CD8-positive, alpha-beta memory T cell (primary cell): ENCODE data around the gene KIF2C. TPM values are rescaled to one million over a fixed set of nuclear protein-coding genes. Genes with fewer than 3 reads are reported as not detected.
A peak's percentile ranks its signal among the peaks of the same experiment; 100 is the strongest.

Experiments used
- CTCF ChIA-PET: fragments of 350-600 bp; sonication (Branson Sonifier 250); formaldehyde crosslinking; loops from one replicate; lab custom pipeline; 2021; ENCODE audit warnings: antibody characterized with exemption; lab: Charles Lee
- POLR2A ChIA-PET: fragments of 350-600 bp; sonication (Branson Sonifier 250); formaldehyde crosslinking; loops from one replicate; lab custom pipeline; 2021; ENCODE audit warnings: antibody characterized with exemption; lab: Charles Lee
- DNase-seq, 5 donors: peaks; one replicate each; pipeline versions ENCODE4 v3.0.0 to v3.0.0-alpha.2; 2020 to 2022; ENCODE audit warnings: mixed read lengths in 1 of 5
- H3K27ac ChIP-seq: one replicate; pipeline ENCODE4 v1.7.0; 2013; ENCODE audit warnings: low read depth, mild to moderate bottlenecking, low read length, moderate library complexity
- H3K27me3 ChIP-seq: 2 replicates; pipeline ENCODE4 v1.7.0; 2013; ENCODE audit warnings: low read length, mild to moderate bottlenecking; ENCODE audit not compliant: insufficient read depth, poor library complexity, severe bottlenecking
- H3K36me3 ChIP-seq: 2 replicates; pipeline ENCODE4 v1.7.0; 2013; ENCODE audit warnings: mild to moderate bottlenecking, low read length, moderate library complexity; ENCODE audit not compliant: insufficient read depth
- H3K4me1 ChIP-seq: 2 replicates; pipeline ENCODE4 v1.7.0; 2013; ENCODE audit warnings: mild to moderate bottlenecking, low read length, moderate library complexity; ENCODE audit not compliant: insufficient read depth
- H3K4me3 ChIP-seq: 2 replicates; pipeline ENCODE4 v1.7.0; 2013; ENCODE audit warnings: mild to moderate bottlenecking, low read length
- H3K9me3 ChIP-seq: 2 replicates; pipeline ENCODE4 v1.7.0; 2013; ENCODE audit warnings: mild to moderate bottlenecking, low read length
- H3K27ac Mint-ChIP-seq, 8 donors: one replicate each; pipeline ENCODE4 v1.8.0; 2020 to 2021; ENCODE audit warnings: mixed read lengths in 8 of 8, mild to moderate bottlenecking in 6 of 8, inconsistent platforms in 3 of 8, moderate library complexity in 3 of 8
- H3K27me3 Mint-ChIP-seq, 2 donors: one replicate each; pipeline ENCODE4 v1.8.0; 2020 to 2021; ENCODE audit warnings: mixed read lengths in 2 of 2, mild to moderate bottlenecking in 1 of 2, moderate library complexity in 1 of 2
- H3K36me3 Mint-ChIP-seq, 3 donors: one replicate each; pipeline ENCODE4 v1.8.0; 2020 to 2021; ENCODE audit warnings: mixed read lengths in 3 of 3, inconsistent platforms in 1 of 3, mild to moderate bottlenecking in 1 of 3
- H3K4me1 Mint-ChIP-seq, 3 donors: one replicate each; pipeline ENCODE4 v1.8.0; 2020 to 2021; ENCODE audit warnings: mixed read lengths in 3 of 3, inconsistent platforms in 1 of 3, mild to moderate bottlenecking in 1 of 3
- H3K4me3 Mint-ChIP-seq, 7 donors: one replicate each; pipeline ENCODE4 v1.8.0; 2020 to 2021; ENCODE audit warnings: mixed read lengths in 7 of 7, mild to moderate bottlenecking in 6 of 7, moderate library complexity in 4 of 7, inconsistent platforms in 2 of 7
- H3K9me3 Mint-ChIP-seq, 5 donors: one replicate each; pipeline ENCODE4 v1.8.0; 2020 to 2022; ENCODE audit warnings: mixed read lengths in 5 of 5, mild to moderate bottlenecking in 3 of 5, moderate library complexity in 2 of 5, inconsistent platforms in 1 of 5
- polyA plus RNA-seq: library from polyadenylated mRNA; unstranded; fragments of 300-500 nt; fragmentation: Illumina TruSeq; gene quantifications from one replicate; pipeline ENCODE4 v1.2.3, GENCODE V29; 2021
- total RNA-seq, 2 experiments: library from RNA; stranded (reverse); gene quantifications; one replicate each; pipeline ENCODE4 v1.2.3, GENCODE V29; 2021

KIF2C gene
- total and polyA plus RNA-seq, 3 experiments from 2014 or later = 0.61 to 41.4 (median 40.4) TPM

DNA sequence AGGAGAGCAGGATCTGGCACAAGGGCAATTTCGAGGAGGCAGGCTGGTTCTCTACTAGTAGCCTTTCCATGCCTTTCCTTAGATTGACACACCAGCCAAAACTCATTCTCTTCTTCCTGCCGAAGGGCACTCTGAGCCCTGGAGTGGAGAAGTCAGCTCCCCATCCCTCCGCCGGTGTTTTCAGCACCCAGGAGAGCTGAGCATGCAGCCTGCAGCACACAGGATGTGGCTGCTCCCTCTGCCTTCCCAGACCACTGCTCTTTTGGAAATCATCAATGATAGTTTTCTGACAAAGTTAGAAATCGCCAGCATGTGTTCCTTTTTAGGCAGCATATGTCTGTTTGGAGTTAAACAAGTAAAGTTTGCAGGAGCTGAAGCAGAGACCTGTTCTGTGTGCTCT lies 20.3 kb upstream of the KIF2C start:
- Mint-ChIP-seq H3K36me3 (no peaks in the 10 kb centered on the region), H3K27ac (peak overlapping the region in 3 of 8 donors; percentile 27 to 86 (median 71)), H3K4me3 (peak overlapping the region in 1 of 7 donors; percentile 68), H3K4me1 (peaks cover 61 to 80% (median 77%) of the 10 kb centered on the region in 3 donors), H3K9me3 (no peaks in the 10 kb centered on the region), H3K27me3 (no peaks in the 10 kb centered on the region)
- H3K27me3 ChIP-seq = no peaks in the 10 kb centered on the region
- H3K27ac ChIP-seq = no peak overlapping the region
- H3K4me1 ChIP-seq = peaks cover 70% of the 10 kb centered on the region
- no peak overlapping the region for H3K4me3 ChIP-seq
- POLR2A ChIA-PET = interaction anchor here (0.6 to 1.0 kb wide), 2 partner anchors 291 to 1692 kb away, joined by 3 to 4 read pairs; partner anchors contain the start of gene HECTD3
- DNase-seq = no peak
- H3K36me3 ChIP-seq = no peaks in the 10 kb centered on the region
- CTCF ChIA-PET = interaction anchor here (9.5 kb wide), 1 partner anchor 10 kb away, joined by 89 read pairs; the partner anchor contains the start of gene RNU5D-1
- no peaks in the 10 kb centered on the region for H3K9me3 ChIP-seq

DNA sequence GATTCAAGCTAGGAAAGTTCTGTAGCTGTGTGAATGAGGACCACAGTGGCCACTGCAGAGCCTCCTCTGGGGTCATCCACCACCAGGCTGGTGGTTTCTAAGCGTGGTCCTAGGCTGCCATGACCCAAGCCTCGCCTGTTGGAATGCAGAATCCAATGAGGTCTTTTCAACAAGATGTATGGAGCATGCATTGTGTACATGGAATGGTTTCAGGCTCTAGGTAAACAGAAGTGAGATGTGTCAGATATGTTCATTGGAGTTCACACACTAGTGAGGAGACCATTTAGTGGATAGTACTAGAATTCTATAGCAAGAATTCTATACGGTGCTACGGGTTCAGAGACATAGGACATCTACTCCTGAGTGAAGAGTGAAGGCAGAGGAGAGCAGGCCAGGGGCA lies 19.4 kb upstream of the KIF2C start:
- no peaks in the 10 kb centered on the region for H3K27me3 ChIP-seq
- POLR2A ChIA-PET = interaction anchor here (0.7 to 1.9 kb wide), 5 partner anchors 9 to 291 kb away, joined by 3 to 6 read pairs (median 5); partner anchors contain the start of genes ARMH1, EIF2B3, HECTD3 and TMEM53
- Mint-ChIP-seq H3K4me3 (peak overlapping the region in 4 of 7 donors; percentile 3 to 73 (median 62)), H3K4me1 (peaks cover 57 to 81% (median 71%) of the 10 kb centered on the region in 3 donors), H3K9me3 (no peaks in the 10 kb centered on the region), H3K27ac (peak overlapping the region; percentile 63 to 97 (median 90)), H3K27me3 (no peaks in the 10 kb centered on the region), H3K36me3 (peaks cover 0 to 1% (median 0%) of the 10 kb centered on the region in 3 donors)
- H3K4me3 ChIP-seq = no peak overlapping the region
- CTCF ChIA-PET = interaction anchor here (9.5 kb wide), 1 partner anchor 9 kb away, joined by 89 read pairs; the partner anchor contains the start of gene RNU5D-1
- H3K27ac ChIP-seq = no peak overlapping the region
- no peaks in the 10 kb centered on the region for H3K9me3 ChIP-seq
- no peaks in the 10 kb centered on the region for H3K36me3 ChIP-seq
- peaks cover 62% of the 10 kb centered on the region for H3K4me1 ChIP-seq
- no peak for DNase-seq

DNA sequence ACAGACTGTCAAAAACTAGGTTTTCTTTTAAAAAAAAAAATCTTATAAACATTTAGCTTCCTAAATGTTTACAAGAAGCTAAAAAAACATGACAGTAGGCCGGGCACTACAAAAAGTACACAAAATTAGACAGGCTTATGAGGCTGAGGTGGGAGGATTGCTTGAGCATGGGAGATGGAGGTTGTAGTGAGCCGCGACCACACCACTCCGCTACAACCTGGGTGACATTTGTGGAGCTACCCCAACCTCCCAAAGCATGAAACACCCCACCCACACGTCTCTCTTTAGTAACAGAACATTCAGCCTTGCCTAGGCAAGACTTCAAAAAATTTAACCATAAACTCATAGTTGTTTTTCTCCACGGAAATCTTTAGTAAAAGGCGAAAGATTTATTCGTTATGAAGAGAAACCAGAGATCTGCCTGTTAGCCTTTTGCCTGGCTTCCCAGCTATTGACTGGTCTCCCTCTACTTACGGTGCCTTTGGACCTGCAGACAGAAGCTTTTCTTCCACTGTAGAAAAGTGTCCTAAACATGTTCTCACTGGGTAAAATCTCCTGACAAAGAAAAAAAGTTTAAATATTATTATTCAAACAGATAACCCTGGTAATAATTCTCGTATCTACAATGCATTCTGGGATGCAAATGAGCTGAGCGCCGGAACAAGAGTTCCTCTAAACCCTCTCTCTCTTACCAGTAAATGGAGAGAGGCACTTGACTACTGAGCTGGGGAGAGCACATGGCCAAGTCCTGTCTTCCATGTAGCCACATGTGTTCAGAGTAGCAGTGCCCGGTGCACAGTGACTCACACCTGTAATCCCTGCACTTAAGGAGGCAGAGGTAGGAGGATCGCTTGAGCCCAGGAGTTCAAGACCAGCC lies 17.9 kb upstream of the KIF2C start:
- Mint-ChIP-seq H3K4me3 (peak overlapping the region; percentile 44 to 85 (median 73)), H3K9me3 (no peaks in the 10 kb centered on the region), H3K27me3 (no peaks in the 10 kb centered on the region), H3K4me1 (peaks cover 50 to 77% (median 58%) of the 10 kb centered on the region in 3 donors), H3K27ac (peak overlapping the region; percentile 81 to 97 (median 94)), H3K36me3 (peaks cover 0 to 4% (median 0%) of the 10 kb centered on the region in 3 donors)
- peak; percentile 38 to 82 (median 75) for DNase-seq
- Histone ChIP-seq H3K36me3 (no peaks in the 10 kb centered on the region), H3K4me3 (no peak overlapping the region), H3K27me3 (no peaks in the 10 kb centered on the region), H3K4me1 (peaks cover 56% of the 10 kb centered on the region), H3K27ac (peak overlapping the region; percentile 69), H3K9me3 (no peaks in the 10 kb centered on the region)
- CTCF ChIA-PET = interaction anchor here (0.8 to 2.6 kb wide), 10 partner anchors 9 to 582 kb away, joined by 3 to 21 read pairs (median 4); partner anchors contain the start of genes HECTD3, PLK3, RNU5D-1 and RPS8
- POLR2A ChIA-PET = interaction anchor here (0.6 to 1.9 kb wide), 16 partner anchors 9 to 964 kb away, joined by 3 to 49 read pairs (median 4); partner anchors contain the start of genes ARMH1, EIF2B3, GPBP1L1 and HECTD3

DNA sequence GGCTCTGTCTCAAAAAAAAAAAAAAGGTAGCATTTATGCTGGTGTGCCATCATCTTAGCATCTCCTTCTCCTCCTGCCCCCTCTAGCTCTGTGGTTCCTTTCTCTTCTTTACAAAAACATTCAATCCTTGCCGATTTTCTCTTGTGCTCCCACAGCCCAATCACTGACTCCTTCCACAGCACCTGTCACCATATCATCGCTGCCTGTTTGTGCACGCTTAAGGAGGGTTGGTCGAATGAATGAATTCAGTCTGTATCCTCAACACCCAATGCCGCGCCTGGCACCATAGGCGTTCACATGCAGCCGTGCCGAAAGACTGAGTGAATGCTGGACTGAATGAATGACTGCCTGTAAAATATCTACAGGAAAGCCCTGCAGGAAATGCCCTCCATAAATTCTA lies 16.6 kb upstream of the KIF2C start:
- peak overlapping the region; percentile 79 to 99 (median 92) for H3K27ac Mint-ChIP-seq
- Histone ChIP-seq H3K36me3 (no peaks in the 10 kb centered on the region), H3K4me3 (peak overlapping the region; percentile 39), H3K27ac (no peak overlapping the region), H3K9me3 (no peaks in the 10 kb centered on the region), H3K27me3 (no peaks in the 10 kb centered on the region), H3K4me1 (peaks cover 49% of the 10 kb centered on the region)
- H3K9me3 Mint-ChIP-seq = no peaks in the 10 kb centered on the region
- no peaks in the 10 kb centered on the region for H3K27me3 Mint-ChIP-seq
- peaks cover 43 to 70% (median 46%) of the 10 kb centered on the region in 3 donors for H3K4me1 Mint-ChIP-seq
- CTCF ChIA-PET = interaction anchor here (0.6 to 2.6 kb wide), 2 partner anchors 8 to 47 kb away, joined by 3 to 21 read pairs; partner anchors contain the start of gene RNU5D-1
- POLR2A ChIA-PET = interaction anchor here (0.6 to 0.8 kb wide), 2 partner anchors 356 to 1073 kb away, joined by 3 read pairs; no protein-coding TSS in a partner anchor
- peak overlapping the region; percentile 70 to 90 (median 82) for H3K4me3 Mint-ChIP-seq
- H3K36me3 Mint-ChIP-seq = peaks cover 0 to 4% (median 1%) of the 10 kb centered on the region in 3 donors
- DNase-seq = peak in 1 of 5 donors; percentile 30

DNA sequence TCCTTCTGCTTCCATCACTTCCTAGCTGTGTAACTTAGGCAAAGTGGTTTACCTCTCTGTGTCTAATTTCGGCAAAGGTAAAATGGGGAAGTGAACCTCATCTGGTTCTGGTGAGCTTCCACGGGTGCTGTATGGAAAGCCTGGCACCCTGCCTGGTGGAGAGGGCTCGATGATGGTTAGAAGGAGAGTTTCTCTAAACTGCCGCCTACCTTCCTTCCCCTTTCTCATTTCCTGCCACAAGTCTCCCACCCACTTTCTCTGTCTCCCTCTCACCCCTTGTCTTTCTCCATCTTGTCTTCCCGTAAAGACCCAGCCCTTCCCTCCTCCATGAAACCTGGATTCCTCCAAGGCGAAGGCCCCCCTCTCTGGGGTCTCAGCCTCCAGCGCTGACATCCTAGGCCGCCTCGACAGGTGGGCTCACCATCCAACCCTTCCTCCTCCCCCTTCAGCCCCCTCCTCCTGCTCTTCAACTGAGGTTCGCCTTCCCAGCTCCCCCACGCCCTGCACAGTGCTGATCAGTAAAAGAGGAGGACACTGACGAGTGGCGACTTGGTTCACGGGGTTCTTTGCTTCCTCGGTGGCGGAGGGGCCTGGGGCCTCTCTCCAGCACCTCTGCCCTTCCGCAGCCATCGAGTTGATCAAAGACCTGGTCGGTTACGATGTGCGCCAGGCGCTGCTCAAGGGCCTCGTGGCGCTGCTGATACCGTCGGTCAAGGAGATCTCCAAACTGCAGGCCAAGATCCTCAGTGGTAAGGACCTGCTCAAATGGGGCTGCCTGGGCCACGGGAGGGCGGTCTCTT lies 15.9 kb upstream of the KIF2C start:
- ChIA-PET POLR2A (interaction anchor here (0.8 kb wide), 1 partner anchor 1073 kb away, joined by 3 read pairs; no protein-coding TSS in a partner anchor), CTCF (interaction anchor here (2.6 kb wide), 1 partner anchor 7 kb away, joined by 21 read pairs; the partner anchor contains the start of gene RNU5D-1)
- peaks cover 48% of the 10 kb centered on the region for H3K4me1 ChIP-seq
- peak overlapping the region; percentile 39 for H3K4me3 ChIP-seq
- H3K36me3 Mint-ChIP-seq = peaks cover 0 to 4% (median 1%) of the 10 kb centered on the region in 3 donors
- no peaks in the 10 kb centered on the region for H3K9me3 ChIP-seq
- H3K4me1 Mint-ChIP-seq = peaks cover 41 to 66% (median 43%) of the 10 kb centered on the region in 3 donors
- no peaks in the 10 kb centered on the region for H3K27me3 Mint-ChIP-seq
- no peaks in the 10 kb centered on the region for H3K9me3 Mint-ChIP-seq
- H3K27ac Mint-ChIP-seq = peak overlapping the region; percentile 79 to 99 (median 92)
- no peaks in the 10 kb centered on the region for H3K36me3 ChIP-seq
- peak in 2 of 5 donors; percentile 44 to 50 for DNase-seq
- no peaks in the 10 kb centered on the region for H3K27me3 ChIP-seq
- no peak overlapping the region for H3K27ac ChIP-seq
- H3K4me3 Mint-ChIP-seq = peak overlapping the region; percentile 70 to 90 (median 82)

DNA sequence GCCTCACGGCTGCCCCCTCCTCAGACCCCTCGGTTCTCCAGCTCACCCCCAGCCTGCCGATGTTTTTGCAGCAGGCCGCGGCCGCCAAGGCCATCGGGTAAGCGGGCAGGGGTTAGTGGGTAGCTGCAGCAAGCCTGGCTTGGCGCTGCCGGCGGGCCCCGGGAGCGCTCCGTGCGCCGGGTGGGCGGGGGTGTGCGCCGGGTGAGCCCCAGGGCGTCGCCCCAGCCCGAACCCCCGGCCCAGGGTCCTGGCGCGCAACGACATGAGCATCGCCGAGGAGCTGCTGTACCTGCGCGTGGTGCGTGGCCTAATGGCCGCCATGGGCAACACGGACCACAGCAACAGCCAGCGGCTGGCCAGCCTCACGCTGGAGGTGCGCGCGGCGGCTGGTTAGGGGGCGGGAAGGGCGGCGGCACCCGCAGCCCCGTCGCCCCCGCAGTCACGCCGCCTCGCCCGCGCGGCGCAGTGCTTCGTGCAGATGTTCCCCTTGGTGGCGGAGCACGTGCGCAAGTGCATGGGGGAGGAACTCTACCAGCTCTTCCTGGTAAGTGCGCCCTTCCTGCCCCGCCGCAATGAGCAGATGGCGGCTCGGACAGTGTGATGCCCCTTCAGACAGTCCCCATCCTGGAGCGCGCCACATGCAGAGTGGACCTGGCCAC lies 15.2 kb upstream of the KIF2C start:
- CTCF ChIA-PET = interaction anchor here (1.3 kb wide), 1 partner anchor 22 kb away, joined by 3 read pairs; no protein-coding TSS in a partner anchor
- Histone ChIP-seq H3K36me3 (no peaks in the 10 kb centered on the region), H3K27me3 (no peaks in the 10 kb centered on the region), H3K27ac (no peak overlapping the region), H3K4me3 (peak overlapping the region; percentile 39), H3K9me3 (no peaks in the 10 kb centered on the region), H3K4me1 (peaks cover 47% of the 10 kb centered on the region)
- peak overlapping the region in 4 of 7 donors; percentile 11 to 88 (median 46) for H3K4me3 Mint-ChIP-seq
- POLR2A ChIA-PET = interaction anchor here (0.9 kb wide), 1 partner anchor 8 kb away, joined by 3 read pairs; no protein-coding TSS in a partner anchor
- H3K27ac Mint-ChIP-seq = peak overlapping the region in 4 of 8 donors; percentile 61 to 68 (median 66)
- peak in 1 of 5 donors; percentile 25 for DNase-seq
- H3K9me3 Mint-ChIP-seq = no peaks in the 10 kb centered on the region
- peaks cover 0 to 4% (median 1%) of the 10 kb centered on the region in 3 donors for H3K36me3 Mint-ChIP-seq
- no peaks in the 10 kb centered on the region for H3K27me3 Mint-ChIP-seq
- peaks cover 42 to 66% (median 45%) of the 10 kb centered on the region in 3 donors for H3K4me1 Mint-ChIP-seq
